Measurements from ENCODE around the gene MERTK. TPM values are rescaled to one million over a fixed set of nuclear protein-coding genes. Genes with fewer than 3 reads are reported as not detected.

MERTK gene
- total and polyA plus RNA-seq, 2 of the 13 experiments (the other 11 are each of a cell fraction or from before 2014, with no cell fraction given) = 37.3 to 44.7 TPM

DNA sequence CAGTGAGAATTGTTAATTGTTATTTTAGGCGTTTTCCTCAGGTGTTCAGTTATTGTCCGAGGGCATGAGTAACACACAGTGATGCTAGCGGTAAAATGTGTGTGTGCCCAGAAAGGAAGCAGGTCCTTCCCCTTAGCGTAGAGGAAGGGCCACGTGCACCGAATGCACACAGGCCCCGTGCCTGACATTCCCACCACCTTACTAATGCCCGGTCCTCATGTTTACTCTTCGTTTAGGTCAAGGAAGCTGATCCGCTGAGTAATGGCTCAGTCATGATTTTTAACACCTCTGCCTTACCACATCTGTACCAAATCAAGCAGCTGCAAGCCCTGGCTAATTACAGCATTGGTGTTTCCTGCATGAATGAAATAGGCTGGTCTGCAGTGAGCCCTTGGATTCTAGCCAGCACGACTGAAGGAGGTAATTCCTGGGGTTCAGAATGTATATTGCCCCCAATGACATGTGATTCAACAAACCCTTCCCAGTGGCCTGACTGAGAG, 76.7 kb downstream of the MERTK start (continued):
- no peak for TF ChIP-seq ATRX (CRISPR knock-in tag; IDR thresholded peaks at IDR 0.05; ENCODE audit: borderline replicate concordance)
- TF ChIP-seq ZNF33B (CRISPR knock-in tag; IDR thresholded peaks at IDR 0.05) = no peak
- no peak for TF ChIP-seq ZNF24 (IDR thresholded peaks at IDR 0.05)
- TF ChIP-seq ZBTB42 (CRISPR knock-in tag; IDR thresholded peaks at IDR 0.05) = no peak
- TF ChIP-seq, protein P1, sequence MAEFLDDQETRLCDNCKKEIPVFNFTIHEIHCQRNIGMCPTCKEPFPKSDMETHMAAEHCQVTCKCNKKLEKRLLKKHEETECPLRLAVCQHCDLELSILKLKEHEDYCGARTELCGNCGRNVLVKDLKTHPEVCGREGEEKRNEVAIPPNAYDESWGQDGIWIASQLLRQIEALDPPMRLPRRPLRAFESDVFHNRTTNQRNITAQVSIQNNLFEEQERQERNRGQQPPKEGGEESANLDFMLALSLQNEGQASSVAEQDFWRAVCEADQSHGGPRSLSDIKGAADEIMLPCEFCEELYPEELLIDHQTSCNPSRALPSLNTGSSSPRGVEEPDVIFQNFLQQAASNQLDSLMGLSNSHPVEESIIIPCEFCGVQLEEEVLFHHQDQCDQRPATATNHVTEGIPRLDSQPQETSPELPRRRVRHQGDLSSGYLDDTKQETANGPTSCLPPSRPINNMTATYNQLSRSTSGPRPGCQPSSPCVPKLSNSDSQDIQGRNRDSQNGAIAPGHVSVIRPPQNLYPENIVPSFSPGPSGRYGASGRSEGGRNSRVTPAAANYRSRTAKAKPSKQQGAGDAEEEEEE (CRISPR knock-in tag; IDR thresholded peaks at IDR 0.05; ENCODE audit: borderline replicate concordance) = no peak
- TF ChIP-seq MXD4 (CRISPR knock-in tag; IDR thresholded peaks at IDR 0.05) = no peak
- TF ChIP-seq RBFOX2 (IDR thresholded peaks at IDR 0.05; ENCODE audit: low read depth, low read length) = no peak
- no peak for TF ChIP-seq ZZZ3 (CRISPR knock-in tag; IDR thresholded peaks at IDR 0.05; ENCODE audit: borderline replicate concordance)
- no peak for TF ChIP-seq HMGXB3 (CRISPR knock-in tag; IDR thresholded peaks at IDR 0.05; ENCODE audit: borderline replicate concordance)
- TF ChIP-seq, protein P2, sequence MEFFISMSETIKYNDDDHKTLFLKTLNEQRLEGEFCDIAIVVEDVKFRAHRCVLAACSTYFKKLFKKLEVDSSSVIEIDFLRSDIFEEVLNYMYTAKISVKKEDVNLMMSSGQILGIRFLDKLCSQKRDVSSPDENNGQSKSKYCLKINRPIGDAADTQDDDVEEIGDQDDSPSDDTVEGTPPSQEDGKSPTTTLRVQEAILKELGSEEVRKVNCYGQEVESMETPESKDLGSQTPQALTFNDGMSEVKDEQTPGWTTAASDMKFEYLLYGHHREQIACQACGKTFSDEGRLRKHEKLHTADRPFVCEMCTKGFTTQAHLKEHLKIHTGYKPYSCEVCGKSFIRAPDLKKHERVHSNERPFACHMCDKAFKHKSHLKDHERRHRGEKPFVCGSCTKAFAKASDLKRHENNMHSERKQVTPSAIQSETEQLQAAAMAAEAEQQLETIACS (CRISPR knock-in tag; IDR thresholded peaks at IDR 0.05) = no peak
- no peak for TF ChIP-seq ELF1 (CRISPR knock-in tag; IDR thresholded peaks at IDR 0.05)
- no peak for TF ChIP-seq ZNF629 (CRISPR knock-in tag; conservative IDR thresholded peaks at IDR 0.05)
- no peak for TF ChIP-seq ZNF30 (CRISPR knock-in tag; IDR thresholded peaks at IDR 0.05)
- TF ChIP-seq RELA (CRISPR knock-in tag; IDR thresholded peaks at IDR 0.05) = no peak
- TF ChIP-seq ZNF501 (CRISPR knock-in tag; IDR thresholded peaks at IDR 0.05) = no peak
- TF ChIP-seq ZNF225 (CRISPR knock-in tag; IDR thresholded peaks at IDR 0.05) = no peak
- no peak for TF ChIP-seq SYNCRIP (IDR thresholded peaks at IDR 0.05; ENCODE audit: insufficient read depth, low read depth, low read length)
- TF ChIP-seq MNT (IDR thresholded peaks at IDR 0.05) = no peak
- TF ChIP-seq, protein P3, sequence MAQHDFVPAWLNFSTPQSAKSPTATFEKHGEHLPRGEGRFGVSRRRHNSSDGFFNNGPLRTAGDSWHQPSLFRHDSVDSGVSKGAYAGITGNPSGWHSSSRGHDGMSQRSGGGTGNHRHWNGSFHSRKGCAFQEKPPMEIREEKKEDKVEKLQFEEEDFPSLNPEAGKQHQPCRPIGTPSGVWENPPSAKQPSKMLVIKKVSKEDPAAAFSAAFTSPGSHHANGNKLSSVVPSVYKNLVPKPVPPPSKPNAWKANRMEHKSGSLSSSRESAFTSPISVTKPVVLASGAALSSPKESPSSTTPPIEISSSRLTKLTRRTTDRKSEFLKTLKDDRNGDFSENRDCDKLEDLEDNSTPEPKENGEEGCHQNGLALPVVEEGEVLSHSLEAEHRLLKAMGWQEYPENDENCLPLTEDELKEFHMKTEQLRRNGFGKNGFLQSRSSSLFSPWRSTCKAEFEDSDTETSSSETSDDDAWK (CRISPR knock-in tag; IDR thresholded peaks at IDR 0.05) = no peak
- TF ChIP-seq ATF7-NPFF (CRISPR knock-in tag; IDR thresholded peaks at IDR 0.05; ENCODE audit: low read depth) = no peak
- TF ChIP-seq RFX3 (CRISPR knock-in tag; IDR thresholded peaks at IDR 0.05) = no peak
- TF ChIP-seq ZNF777 (CRISPR knock-in tag; IDR thresholded peaks at IDR 0.05) = no peak
